HPDE6-E6E7 (cell line): ENCODE measurements around the gene HOXD10.

ENCODE experiments used
- DNase-seq: peaks from one replicate; pipeline ENCODE4 v3.0.0; 2011; ENCODE audit warnings: missing footprints; ENCODE audit errors: extremely low spot score

Gene HOXD10

GRCh38 chr2:176135035-176135440, 18.5 kb downstream of the HOXD10 start:
- no peak for DNase-seq

- DNase-seq = no peak
Observed at GRCh38 chr2:176136374-176137251, 20.0 kb downstream of the HOXD10 start.

GRCh38 chr2:176137252-176137580, 20.6 kb downstream of the HOXD10 start:
- DNase-seq = no peak

GRCh38 chr2:176137906-176138305, 21.3 kb downstream of the HOXD10 start:
- DNase-seq = no peak

- no peak for DNase-seq
Observed at GRCh38 chr2:176138526-176138922, 21.9 kb downstream of the HOXD10 start.

- no peak for DNase-seq
Observed at GRCh38 chr2:176138923-176139660, 22.5 kb downstream of the HOXD10 start.

GRCh38 chr2:176139661-176140512, 23.3 kb downstream of the HOXD10 start:
- no peak for DNase-seq

- DNase-seq = peak; percentile 82
Observed at GRCh38 chr2:176140513-176141317, 24.1 kb downstream of the HOXD10 start.

- DNase-seq = no peak
Observed at GRCh38 chr2:176142281-176142680, 25.7 kb downstream of the HOXD10 start.

GRCh38 chr2:176145085-176145969, 28.7 kb downstream of the HOXD10 start:
- DNase-seq = no peak

GRCh38 chr2:176146101-176146500, 29.5 kb downstream of the HOXD10 start:
- DNase-seq = no peak

- no peak for DNase-seq
Observed at GRCh38 chr2:176146645-176147044, 30.1 kb downstream of the HOXD10 start.

GRCh38 chr2:176147210-176147799, 30.7 kb downstream of the HOXD10 start:
- no peak for DNase-seq

GRCh38 chr2:176147800-176148496, 31.4 kb downstream of the HOXD10 start:
- no peak for DNase-seq

GRCh38 chr2:176148751-176149421, 32.3 kb downstream of the HOXD10 start:
- no peak for DNase-seq

- DNase-seq = no peak
Observed at GRCh38 chr2:176149481-176149938, 32.9 kb downstream of the HOXD10 start.

- DNase-seq = no peak
Observed at GRCh38 chr2:176149939-176150583, 33.5 kb downstream of the HOXD10 start.
